Measurements from ENCODE around the gene SCD.

SCD gene

GRCh38 chr10:100348389-100348927 lies 1.4 kb downstream of the SCD start:
- H3K4me3 ChIP-seq (ENCODE audit: low read depth, low read length) = peak overlapping the region; percentile 94
- DNase-seq (ENCODE audit: low read depth) = no peak

GRCh38 chr10:100349087-100349486 lies 2.1 kb downstream of the SCD start:
- H3K4me3 ChIP-seq (ENCODE audit: low read depth, low read length) = peak overlapping the region; percentile 94
- DNase-seq (ENCODE audit: low read depth) = no peak
- TF ChIP-seq, protein P1, sequence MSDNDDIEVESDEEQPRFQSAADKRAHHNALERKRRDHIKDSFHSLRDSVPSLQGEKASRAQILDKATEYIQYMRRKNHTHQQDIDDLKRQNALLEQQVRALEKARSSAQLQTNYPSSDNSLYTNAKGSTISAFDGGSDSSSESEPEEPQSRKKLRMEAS (IDR thresholded peaks at IDR 0.05; ENCODE audit: low read depth, low read length) = no peak
- TF ChIP-seq, protein P2, sequence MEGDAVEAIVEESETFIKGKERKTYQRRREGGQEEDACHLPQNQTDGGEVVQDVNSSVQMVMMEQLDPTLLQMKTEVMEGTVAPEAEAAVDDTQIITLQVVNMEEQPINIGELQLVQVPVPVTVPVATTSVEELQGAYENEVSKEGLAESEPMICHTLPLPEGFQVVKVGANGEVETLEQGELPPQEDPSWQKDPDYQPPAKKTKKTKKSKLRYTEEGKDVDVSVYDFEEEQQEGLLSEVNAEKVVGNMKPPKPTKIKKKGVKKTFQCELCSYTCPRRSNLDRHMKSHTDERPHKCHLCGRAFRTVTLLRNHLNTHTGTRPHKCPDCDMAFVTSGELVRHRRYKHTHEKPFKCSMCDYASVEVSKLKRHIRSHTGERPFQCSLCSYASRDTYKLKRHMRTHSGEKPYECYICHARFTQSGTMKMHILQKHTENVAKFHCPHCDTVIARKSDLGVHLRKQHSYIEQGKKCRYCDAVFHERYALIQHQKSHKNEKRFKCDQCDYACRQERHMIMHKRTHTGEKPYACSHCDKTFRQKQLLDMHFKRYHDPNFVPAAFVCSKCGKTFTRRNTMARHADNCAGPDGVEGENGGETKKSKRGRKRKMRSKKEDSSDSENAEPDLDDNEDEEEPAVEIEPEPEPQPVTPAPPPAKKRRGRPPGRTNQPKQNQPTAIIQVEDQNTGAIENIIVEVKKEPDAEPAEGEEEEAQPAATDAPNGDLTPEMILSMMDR (IDR thresholded peaks at IDR 0.05; ENCODE audit: low read depth, low read length) = no peak
- no peak for TF ChIP-seq MYC (IDR thresholded peaks at IDR 0.05; ENCODE audit: low read depth, low read length)
- TF ChIP-seq POLR2A (IDR thresholded peaks at IDR 0.05; ENCODE audit: extremely low read depth, insufficient read length) = no peak

More at GRCh38 chr10:100348389-100348927, 1.4 kb downstream of the SCD start:
- 0 out of 2 replicates have a peak, but pooled peaks have one; percentile 21 for TF ChIP-seq MYC (IDR thresholded peaks at IDR 0.05; ENCODE audit: low read depth, low read length)
- TF ChIP-seq, protein P1 (IDR thresholded peaks at IDR 0.05; ENCODE audit: low read depth, low read length) = no peak

DNA sequence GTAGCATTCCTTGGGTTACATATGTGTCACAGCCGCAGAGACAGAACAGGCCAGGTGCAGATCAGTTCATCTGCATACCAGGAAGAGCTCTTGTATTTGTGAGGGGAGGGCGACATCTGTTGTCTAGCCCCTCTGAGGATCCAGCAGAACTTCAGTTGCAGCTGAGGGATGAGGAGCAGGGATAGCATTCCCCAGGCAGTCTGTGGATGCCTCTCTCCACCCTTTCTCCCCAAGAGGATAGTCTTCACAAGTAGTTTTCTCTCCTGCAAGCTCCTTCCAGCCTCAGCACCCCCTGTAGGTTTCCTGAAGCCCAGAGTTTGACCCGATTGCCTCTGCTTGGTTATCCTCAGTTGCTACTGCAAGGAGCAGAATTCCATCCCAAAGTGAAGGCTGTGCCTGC lies 2.6 kb downstream of the SCD start:
- TF ChIP-seq, protein P2 (IDR thresholded peaks at IDR 0.05; ENCODE audit: low read depth, low read length) = no peak
- TF ChIP-seq MYC (IDR thresholded peaks at IDR 0.05; ENCODE audit: low read depth, low read length) (no peak), POLR2A (IDR thresholded peaks at IDR 0.05; ENCODE audit: extremely low read depth, insufficient read length) (no peak)
- TF ChIP-seq, protein P1 (IDR thresholded peaks at IDR 0.05; ENCODE audit: low read depth, low read length) = no peak
- DNase-seq (ENCODE audit: low read depth) = no peak
- peak overlapping the region; percentile 94 for H3K4me3 ChIP-seq (ENCODE audit: low read depth, low read length)

GRCh38 chr10:100350914-100351485 lies 4.0 kb downstream of the SCD start:
- TF ChIP-seq, protein P2 (IDR thresholded peaks at IDR 0.05; ENCODE audit: low read depth, low read length) = no peak
- TF ChIP-seq, protein P1 (IDR thresholded peaks at IDR 0.05; ENCODE audit: low read depth, low read length) = no peak
- TF ChIP-seq MYC (IDR thresholded peaks at IDR 0.05; ENCODE audit: low read depth, low read length) = no peak
- TF ChIP-seq POLR2A (IDR thresholded peaks at IDR 0.05; ENCODE audit: extremely low read depth, insufficient read length) = no peak
- H3K4me3 ChIP-seq (ENCODE audit: low read depth, low read length) = peak overlapping the region; percentile 94
- DNase-seq (ENCODE audit: low read depth) = no peak

DNA sequence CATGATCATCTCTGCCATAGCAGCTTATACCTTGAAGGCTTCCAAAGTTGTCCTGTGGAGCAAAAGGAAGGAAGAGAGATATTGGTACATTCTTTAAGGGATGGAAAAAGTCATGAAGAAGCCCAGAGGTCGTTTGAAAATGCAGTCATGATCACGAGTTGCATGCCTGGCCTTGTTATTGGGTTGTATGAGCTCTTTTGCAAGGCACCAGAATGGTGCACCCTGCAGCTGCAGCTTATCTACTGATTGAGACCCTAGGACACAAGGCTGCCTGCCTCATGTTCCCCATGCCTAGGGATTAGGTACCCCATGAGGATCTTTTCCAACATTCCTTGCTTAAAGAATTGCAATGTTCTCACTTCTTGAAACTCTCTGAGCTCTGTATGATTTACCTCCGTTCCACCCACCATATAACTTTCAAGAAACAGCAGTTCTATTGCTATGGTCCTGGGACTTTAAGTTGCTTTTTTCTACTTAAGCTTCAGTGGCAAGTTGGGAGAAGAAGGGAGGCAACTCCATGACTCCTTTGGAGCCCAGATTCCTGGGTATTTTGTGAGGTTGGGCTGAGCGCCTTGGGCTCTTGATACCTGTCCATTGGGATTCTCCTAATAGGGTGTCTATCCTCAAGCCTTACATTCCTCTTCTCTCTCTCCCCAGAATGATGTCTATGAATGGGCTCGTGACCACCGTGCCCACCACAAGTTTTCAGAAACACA lies 6.9 kb downstream of the SCD start:
- no peak overlapping the region for H3K4me3 ChIP-seq (ENCODE audit: low read depth, low read length)
- DNase-seq (ENCODE audit: low read depth) = no peak
- TF ChIP-seq MYC (IDR thresholded peaks at IDR 0.05; ENCODE audit: low read depth, low read length) (no peak), POLR2A (IDR thresholded peaks at IDR 0.05; ENCODE audit: extremely low read depth, insufficient read length) (no peak)
- TF ChIP-seq, protein P1 (IDR thresholded peaks at IDR 0.05; ENCODE audit: low read depth, low read length) = no peak
- TF ChIP-seq, protein P2 (IDR thresholded peaks at IDR 0.05; ENCODE audit: low read depth, low read length) = no peak

GRCh38 chr10:100355086-100355485 lies 8.1 kb downstream of the SCD start:
- TF ChIP-seq, protein P1 (IDR thresholded peaks at IDR 0.05; ENCODE audit: low read depth, low read length) = no peak
- TF ChIP-seq MYC (IDR thresholded peaks at IDR 0.05; ENCODE audit: low read depth, low read length) (no peak), POLR2A (IDR thresholded peaks at IDR 0.05; ENCODE audit: extremely low read depth, insufficient read length) (no peak)
- TF ChIP-seq, protein P2 (IDR thresholded peaks at IDR 0.05; ENCODE audit: low read depth, low read length) = no peak
- DNase-seq (ENCODE audit: low read depth) = no peak
- H3K4me3 ChIP-seq (ENCODE audit: low read depth, low read length) = no peak overlapping the region

All from NB4 (cell line).